DOHH2 (cell line): ENCODE measurements around the gene MAT1A.

Experiments used
- EZH2phosphoT487 ChIP-seq: fragments of 200-600 bp; sonication (generic); IDR thresholded peaks from 2 replicates; pipeline ENCODE4 v1.6.1; 2017; ENCODE audit warnings: borderline replicate concordance, mild to moderate bottlenecking, antibody characterized with exemption, low read length, moderate library complexity, mixed read lengths
- TF ChIP-seq, protein P1 (sequence below): fragments of 200-600 bp; sonication (generic); IDR thresholded peaks from one replicate; pipeline ENCODE4 v1.5.1; 2014; ENCODE audit warnings: antibody characterized with exemption, mild to moderate bottlenecking, low read depth, low read length; ENCODE audit not compliant: poor library complexity, severe bottlenecking

DNA sequence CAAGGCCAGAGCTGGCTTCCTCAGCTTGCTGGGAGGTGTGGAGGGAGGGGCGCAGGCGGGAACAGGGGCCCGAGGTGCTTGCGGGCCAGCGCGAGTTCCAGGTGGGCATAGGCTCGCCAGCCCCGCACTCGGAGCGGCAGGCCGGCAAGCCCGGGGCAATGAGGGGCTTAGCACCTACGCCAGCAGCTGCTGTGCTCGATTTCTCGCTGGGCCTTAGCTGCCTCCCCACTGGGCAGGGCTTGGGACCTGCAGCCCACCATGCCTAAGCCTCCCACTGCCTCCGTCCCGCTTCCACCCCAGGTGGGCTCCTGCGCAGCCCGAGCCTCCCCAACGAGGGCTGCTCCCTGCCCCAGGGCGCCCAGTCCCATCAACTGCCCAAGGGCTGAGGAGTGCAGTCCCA, 25.9 kb upstream of the MAT1A start:
- TF ChIP-seq, protein P1, sequence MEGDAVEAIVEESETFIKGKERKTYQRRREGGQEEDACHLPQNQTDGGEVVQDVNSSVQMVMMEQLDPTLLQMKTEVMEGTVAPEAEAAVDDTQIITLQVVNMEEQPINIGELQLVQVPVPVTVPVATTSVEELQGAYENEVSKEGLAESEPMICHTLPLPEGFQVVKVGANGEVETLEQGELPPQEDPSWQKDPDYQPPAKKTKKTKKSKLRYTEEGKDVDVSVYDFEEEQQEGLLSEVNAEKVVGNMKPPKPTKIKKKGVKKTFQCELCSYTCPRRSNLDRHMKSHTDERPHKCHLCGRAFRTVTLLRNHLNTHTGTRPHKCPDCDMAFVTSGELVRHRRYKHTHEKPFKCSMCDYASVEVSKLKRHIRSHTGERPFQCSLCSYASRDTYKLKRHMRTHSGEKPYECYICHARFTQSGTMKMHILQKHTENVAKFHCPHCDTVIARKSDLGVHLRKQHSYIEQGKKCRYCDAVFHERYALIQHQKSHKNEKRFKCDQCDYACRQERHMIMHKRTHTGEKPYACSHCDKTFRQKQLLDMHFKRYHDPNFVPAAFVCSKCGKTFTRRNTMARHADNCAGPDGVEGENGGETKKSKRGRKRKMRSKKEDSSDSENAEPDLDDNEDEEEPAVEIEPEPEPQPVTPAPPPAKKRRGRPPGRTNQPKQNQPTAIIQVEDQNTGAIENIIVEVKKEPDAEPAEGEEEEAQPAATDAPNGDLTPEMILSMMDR, result no peak
- no peak for TF ChIP-seq EZH2phosphoT487
